HG03354 (cell line): ENCODE data around the gene BCDIN3D.
"Not testable (repeated sequence)": the region's sequence is repeated elsewhere in the genome, so short reads cannot be mapped to it uniquely, and the experiment has no call there.

Experiments used
- ATAC-seq: cut with Tn5 transposase; IDR thresholded peaks from one replicate; pipeline ENCODE4 v1.9.1; 2021; ENCODE audit warnings: mild to moderate bottlenecking; ENCODE audit not compliant: unreplicated experiment, poor library complexity, severe bottlenecking

The BCDIN3D gene

GRCh38 chr12:49878021-49878420, 35.1 kb upstream of the BCDIN3D start:
- ATAC-seq: no peak

- ATAC-seq: no peak
Measured at GRCh38 chr12:49877066-49877465, 34.2 kb upstream of the BCDIN3D start.

- ATAC-seq: no peak
Measured at GRCh38 chr12:49876070-49876469, 33.2 kb upstream of the BCDIN3D start.

DNA sequence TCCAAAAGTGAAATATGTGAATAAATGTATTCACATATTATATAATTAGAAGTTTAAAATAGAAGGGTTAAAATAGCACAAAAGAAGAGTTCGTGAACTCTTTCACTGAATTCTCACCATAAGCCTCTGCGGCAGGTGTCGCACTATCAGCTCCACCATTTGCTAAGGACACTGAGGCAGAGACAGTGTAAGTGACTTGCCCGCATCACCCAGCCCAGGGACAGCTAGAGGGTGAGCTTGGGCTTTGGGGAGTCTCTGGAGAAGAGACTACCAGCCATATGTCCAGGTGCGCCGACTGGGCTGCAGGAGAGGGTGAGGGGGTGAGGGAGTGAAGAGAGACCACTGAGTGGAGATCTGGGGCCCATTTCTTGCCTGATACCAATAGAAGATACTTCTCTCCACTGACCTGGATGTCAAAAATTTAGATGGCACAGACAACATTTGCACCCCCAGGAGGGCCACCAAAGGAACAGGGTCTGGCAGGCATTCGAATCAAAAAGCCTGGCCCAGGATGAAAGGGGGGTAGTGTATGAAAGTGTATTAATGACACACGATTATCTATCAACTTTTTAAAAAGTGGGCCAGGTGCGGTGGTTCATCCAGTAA, 32.3 kb upstream of the BCDIN3D start:
- no peak for ATAC-seq

GRCh38 chr12:49874142-49874897, 31.4 kb upstream of the BCDIN3D start:
- ATAC-seq: no peak

GRCh38 chr12:49873361-49873934, 30.5 kb upstream of the BCDIN3D start:
- no peak for ATAC-seq

- no peak for ATAC-seq
Measured at GRCh38 chr12:49872781-49873181, 29.9 kb upstream of the BCDIN3D start.

DNA sequence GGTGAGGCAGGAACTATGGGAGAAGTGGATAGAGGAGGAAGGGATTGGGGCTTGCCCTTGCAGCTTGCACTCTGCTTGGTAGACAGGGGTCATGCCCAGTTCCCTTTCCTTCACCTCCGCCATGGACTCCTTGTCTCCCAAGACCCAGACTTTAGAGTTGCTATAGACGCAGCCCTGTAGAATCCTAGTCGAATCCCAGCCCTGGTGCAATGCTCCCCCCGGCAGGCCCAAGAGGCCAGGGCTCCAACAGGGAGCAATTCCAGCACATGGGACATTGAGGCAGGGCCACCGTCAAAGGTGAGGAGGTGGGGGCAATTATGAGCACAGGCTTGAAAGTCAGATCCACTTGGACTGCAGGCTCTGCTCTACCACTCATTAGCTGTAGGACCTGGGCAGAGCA, 29.5 kb upstream of the BCDIN3D start:
- ATAC-seq: no peak

GRCh38 chr12:49871811-49872251, 28.9 kb upstream of the BCDIN3D start:
- ATAC-seq: not testable (repeated sequence)

- no peak for ATAC-seq
Measured at GRCh38 chr12:49871263-49871561, 28.3 kb upstream of the BCDIN3D start.

- ATAC-seq: no peak
Measured at GRCh38 chr12:49870501-49871262, 27.8 kb upstream of the BCDIN3D start.

GRCh38 chr12:49869816-49870500, 27.1 kb upstream of the BCDIN3D start:
- no peak for ATAC-seq

DNA sequence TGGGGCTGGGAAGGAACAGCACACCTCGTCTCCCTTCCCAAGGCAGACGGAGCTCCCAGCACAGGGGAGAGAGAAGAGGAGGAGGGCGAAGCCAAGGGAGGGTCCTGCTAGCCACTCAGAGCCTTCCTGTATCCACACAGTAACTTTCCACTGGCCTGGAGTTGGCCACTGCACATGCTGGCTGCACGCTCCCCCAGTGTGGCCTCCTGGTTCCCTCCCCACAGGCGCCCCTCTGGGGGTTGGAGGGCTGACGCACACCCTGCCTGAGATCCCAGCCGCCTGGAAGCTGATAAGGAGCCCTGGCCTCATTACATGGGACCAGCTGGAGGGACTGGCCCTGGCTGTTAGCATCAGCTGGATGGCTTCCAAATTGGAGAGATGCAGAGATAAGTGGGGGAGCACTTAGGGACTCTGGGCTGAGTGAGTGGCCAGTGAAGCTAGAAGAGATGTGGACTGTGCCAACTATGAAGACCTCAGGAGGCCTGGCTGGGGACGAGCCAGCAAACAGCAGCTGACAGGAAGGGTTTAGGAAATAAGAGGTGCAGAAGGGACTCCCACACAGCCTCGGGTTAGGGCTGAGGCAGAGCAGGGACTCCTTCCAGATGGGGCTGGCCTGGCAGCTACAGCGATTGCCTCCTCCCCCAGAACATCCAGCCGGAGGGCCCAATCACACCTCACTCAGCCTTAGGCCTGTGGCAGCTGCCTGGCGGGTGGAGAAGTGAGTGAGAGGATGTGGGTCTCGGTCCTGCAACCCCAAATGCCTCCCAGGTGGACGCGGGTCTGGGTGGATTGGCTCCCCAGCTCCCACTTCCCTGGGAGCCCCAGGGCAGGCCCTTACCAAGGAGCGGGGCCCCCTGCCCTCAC, 26.3 kb upstream of the BCDIN3D start:
- no peak for ATAC-seq

DNA sequence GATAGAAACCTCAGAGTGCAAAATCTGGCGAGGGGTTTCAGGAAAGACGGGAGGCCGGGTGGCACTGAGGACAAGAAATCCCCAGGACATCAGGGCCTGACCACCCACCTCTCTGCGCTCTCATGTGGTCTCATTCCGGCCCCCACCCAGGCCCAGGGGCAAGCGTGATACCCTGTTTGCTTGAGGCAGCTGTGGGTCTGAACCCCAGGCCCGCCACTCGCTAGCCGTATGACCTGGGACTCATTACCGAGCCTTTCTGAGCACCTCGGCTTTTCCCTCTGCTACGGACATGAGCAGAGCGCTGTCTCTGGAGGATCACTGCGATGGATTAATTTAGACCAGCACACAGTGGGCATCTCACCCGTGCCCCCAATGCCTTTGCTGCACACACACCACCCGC, 25.5 kb upstream of the BCDIN3D start:
- no peak for ATAC-seq

DNA sequence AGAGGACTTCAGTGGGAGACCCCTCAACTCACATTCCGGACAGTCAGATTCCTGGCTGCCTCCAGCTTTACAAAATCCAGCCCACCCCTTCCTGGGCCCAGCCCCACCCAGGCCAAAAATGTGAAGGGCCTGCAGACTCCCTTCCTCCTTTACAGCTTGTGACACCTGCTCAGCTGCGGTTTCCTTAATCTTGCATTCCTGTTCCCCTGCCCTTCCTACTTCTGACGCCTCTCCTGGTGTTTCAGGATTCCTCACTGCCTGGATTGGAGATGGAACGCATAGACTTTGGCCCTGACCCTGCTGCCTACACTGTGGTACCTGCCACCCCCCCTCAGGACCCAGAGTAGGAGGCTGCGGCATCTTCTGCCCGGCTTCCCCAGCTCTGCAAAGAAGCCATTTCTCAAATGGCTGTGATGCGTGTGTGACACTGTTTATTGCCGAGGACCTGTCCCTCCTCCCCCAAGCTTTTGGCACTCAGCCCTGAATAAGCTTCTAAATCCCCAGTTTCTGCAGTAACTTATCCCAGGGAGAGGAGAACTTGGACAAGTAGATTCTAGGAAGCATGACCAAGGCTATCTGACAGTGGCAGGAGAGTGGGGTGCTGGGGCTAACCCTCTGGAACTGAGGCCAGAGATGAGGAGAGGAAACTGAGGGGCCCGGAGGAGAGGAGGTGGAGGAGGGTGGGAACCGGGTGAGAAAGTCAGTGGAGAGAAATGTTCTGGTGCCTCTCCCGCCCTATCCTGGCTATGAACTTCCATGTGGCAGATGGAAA, 24.9 kb upstream of the BCDIN3D start:
- ATAC-seq: no peak

- no peak for ATAC-seq
Measured at GRCh38 chr12:49866859-49867569, 24.1 kb upstream of the BCDIN3D start.

- ATAC-seq: no peak
Measured at GRCh38 chr12:49865782-49866135, 22.9 kb upstream of the BCDIN3D start.
